ENCODE data around the gene STN1. TPM values are rescaled to one million over a fixed set of nuclear protein-coding genes. Genes with fewer than 3 reads are reported as not detected.

Gene STN1
- total RNA-seq, 1 experiment from 2014 or later, result 74.7 TPM

DNA sequence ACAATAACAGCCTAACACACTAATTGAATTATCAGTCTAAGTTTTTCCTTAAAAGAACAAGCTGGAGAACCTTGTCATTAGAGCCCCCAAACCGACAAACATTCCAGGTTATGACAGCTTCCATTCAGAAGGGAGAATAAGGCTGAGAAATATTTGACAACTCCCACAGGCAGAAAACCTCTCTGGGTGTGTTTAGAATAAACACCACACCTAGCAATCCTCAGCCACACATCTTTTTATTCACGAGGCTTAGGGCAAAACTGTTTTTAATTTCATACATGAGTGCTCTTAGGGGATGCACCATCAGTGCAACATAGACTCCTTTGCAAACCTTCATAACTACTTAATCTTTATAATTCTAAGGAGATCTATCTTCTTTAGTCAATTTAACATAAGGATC is 24.2 kb downstream of the STN1 start:
- Histone ChIP-seq H2AFZ (ENCODE audit: low read depth, low read length, poor library complexity, severe bottlenecking) (no peak overlapping the region), H3K4me3 (replicated peaks in 1 of 2; ENCODE audit: low read depth in 1 of 2, low read length in 2 of 2) (no peak overlapping the region), H3K9me2 (ENCODE audit: insufficient read depth) (no peaks in the 10 kb centered on the region), H3K36me3 (ENCODE audit: control insufficient read depth in 1 of 2, insufficient read depth in 2 of 2, low read length in 2 of 2) (peaks cover 2 to 20% of the 10 kb centered on the region in 2 experiments; a peak in 2 of 4 replicates), H3K4me2 (ENCODE audit: low read length) (peak overlapping the region; percentile 61), H3K27me3 (ENCODE audit: insufficient read depth, low read length) (no peaks in the 10 kb centered on the region), H4K20me1 (ENCODE audit: insufficient read depth) (no peaks in the 10 kb centered on the region), H3K9me3 (ENCODE audit: control insufficient read depth in 1 of 2, insufficient read depth in 1 of 2, low read depth in 1 of 2, low read length in 2 of 2) (no peaks in the 10 kb centered on the region), H3K27ac (ENCODE audit: low read depth, low read length) (peak overlapping the region; percentile 84), H3K9ac (ENCODE audit: low read length) (peak overlapping the region; percentile 34; the same call in 1 of the 2 replicates), H3K4me1 (ENCODE audit: control insufficient read depth in 1 of 2, insufficient read depth in 2 of 2, low read length in 2 of 2) (peaks cover 81 to 90% of the 10 kb centered on the region in 2 experiments), H3K79me2 (ENCODE audit: insufficient read depth, low read length) (no peaks in the 10 kb centered on the region)
- BruUV-seq (replicated peaks), result no TSS peak
- CTCF ChIA-PET, result interaction anchor here (0.6 kb wide), 1 partner anchor 381 kb away, joined by 3 read pairs; no protein-coding TSS in a partner anchor
- DNase-seq (ENCODE audit: low read depth, low spot score), result no peak
- no peak for ATAC-seq
- POLR2A ChIA-PET, result no interaction called here
- TF ChIP-seq TCF7L2 (IDR thresholded peaks at IDR 0.05; ENCODE audit: borderline replicate concordance, extremely low read depth, insufficient read depth, insufficient read length), result no peak
- no peak for TF ChIP-seq ZFX (IDR thresholded peaks at IDR 0.05)
- TF ChIP-seq SIN3A (IDR thresholded peaks at IDR 0.05; ENCODE audit: low read depth), result no peak
- TF ChIP-seq EZH2phosphoT487 (IDR thresholded peaks at IDR 0.05; ENCODE audit: borderline replicate concordance), result no peak
- TF ChIP-seq JUND (IDR thresholded peaks at IDR 0.05), result no peak
- intact Hi-C loops (cut with micrococcal nuclease), result loop anchor here (10.0 kb wide), 1 partner anchor 441 kb away; the partner anchor contains the start of gene ITPRIP
- RAD21 ChIA-PET (ENCODE audit: low non-redundant PET in 1 of 2, low total read pairs in 2 of 2, uncharacterized antibody in 2 of 2, unreplicated experiment in 2 of 2), result no interaction called here

DNA sequence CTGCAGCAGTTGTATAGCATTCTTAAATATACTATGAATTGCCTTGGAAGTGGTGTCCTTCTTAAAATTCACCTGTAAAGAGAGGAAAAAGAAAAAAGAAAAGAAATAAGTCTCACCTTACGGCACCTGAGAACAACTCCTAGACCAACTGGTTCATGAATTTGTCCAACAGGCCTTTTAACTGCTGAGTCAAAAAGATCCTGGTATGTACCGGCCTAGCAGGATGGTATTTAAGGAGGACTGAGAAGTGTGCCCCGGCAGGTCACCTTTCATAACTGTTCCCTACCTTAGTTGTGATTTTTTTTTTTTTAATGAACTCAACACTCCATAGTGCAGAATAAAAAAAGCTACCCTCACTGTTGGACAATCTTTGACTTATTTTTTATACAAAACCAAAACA is 25.8 kb downstream of the STN1 start:
- Histone ChIP-seq H3K4me1 (ENCODE audit: control insufficient read depth in 1 of 2, insufficient read depth in 2 of 2, low read length in 2 of 2) (peaks cover 78 to 90% of the 10 kb centered on the region in 2 experiments), H3K27ac (ENCODE audit: low read depth, low read length) (no peak overlapping the region), H4K20me1 (ENCODE audit: insufficient read depth) (no peaks in the 10 kb centered on the region), H3K9me2 (ENCODE audit: insufficient read depth) (no peaks in the 10 kb centered on the region), H3K4me3 (replicated peaks in 1 of 2; ENCODE audit: low read depth in 1 of 2, low read length in 2 of 2) (no peak overlapping the region), H3K4me2 (ENCODE audit: low read length) (no peak overlapping the region), H3K9me3 (ENCODE audit: control insufficient read depth in 1 of 2, insufficient read depth in 1 of 2, low read depth in 1 of 2, low read length in 2 of 2) (no peaks in the 10 kb centered on the region), H3K79me2 (ENCODE audit: insufficient read depth, low read length) (no peaks in the 10 kb centered on the region), H2AFZ (ENCODE audit: low read depth, low read length, poor library complexity, severe bottlenecking) (no peak overlapping the region), H3K9ac (ENCODE audit: low read length) (no peak overlapping the region), H3K36me3 (ENCODE audit: control insufficient read depth in 1 of 2, insufficient read depth in 2 of 2, low read length in 2 of 2) (peaks cover 8 to 20% of the 10 kb centered on the region in 2 experiments; a peak in 3 of 4 replicates), H3K27me3 (ENCODE audit: insufficient read depth, low read length) (no peaks in the 10 kb centered on the region)
- TF ChIP-seq, protein P1, sequence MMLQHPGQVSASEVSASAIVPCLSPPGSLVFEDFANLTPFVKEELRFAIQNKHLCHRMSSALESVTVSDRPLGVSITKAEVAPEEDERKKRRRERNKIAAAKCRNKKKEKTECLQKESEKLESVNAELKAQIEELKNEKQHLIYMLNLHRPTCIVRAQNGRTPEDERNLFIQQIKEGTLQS (IDR thresholded peaks at IDR 0.05), result no peak
- no peak for TF ChIP-seq EZH2phosphoT487 (IDR thresholded peaks at IDR 0.05; ENCODE audit: borderline replicate concordance)
- TF ChIP-seq, protein P2, sequence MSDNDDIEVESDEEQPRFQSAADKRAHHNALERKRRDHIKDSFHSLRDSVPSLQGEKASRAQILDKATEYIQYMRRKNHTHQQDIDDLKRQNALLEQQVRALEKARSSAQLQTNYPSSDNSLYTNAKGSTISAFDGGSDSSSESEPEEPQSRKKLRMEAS (IDR thresholded peaks at IDR 0.05), result no peak
- TF ChIP-seq, protein P3, sequence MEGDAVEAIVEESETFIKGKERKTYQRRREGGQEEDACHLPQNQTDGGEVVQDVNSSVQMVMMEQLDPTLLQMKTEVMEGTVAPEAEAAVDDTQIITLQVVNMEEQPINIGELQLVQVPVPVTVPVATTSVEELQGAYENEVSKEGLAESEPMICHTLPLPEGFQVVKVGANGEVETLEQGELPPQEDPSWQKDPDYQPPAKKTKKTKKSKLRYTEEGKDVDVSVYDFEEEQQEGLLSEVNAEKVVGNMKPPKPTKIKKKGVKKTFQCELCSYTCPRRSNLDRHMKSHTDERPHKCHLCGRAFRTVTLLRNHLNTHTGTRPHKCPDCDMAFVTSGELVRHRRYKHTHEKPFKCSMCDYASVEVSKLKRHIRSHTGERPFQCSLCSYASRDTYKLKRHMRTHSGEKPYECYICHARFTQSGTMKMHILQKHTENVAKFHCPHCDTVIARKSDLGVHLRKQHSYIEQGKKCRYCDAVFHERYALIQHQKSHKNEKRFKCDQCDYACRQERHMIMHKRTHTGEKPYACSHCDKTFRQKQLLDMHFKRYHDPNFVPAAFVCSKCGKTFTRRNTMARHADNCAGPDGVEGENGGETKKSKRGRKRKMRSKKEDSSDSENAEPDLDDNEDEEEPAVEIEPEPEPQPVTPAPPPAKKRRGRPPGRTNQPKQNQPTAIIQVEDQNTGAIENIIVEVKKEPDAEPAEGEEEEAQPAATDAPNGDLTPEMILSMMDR (IDR thresholded peaks at IDR 0.05 in 2 of 3, conservative IDR thresholded peaks at IDR 0.05 in 1 of 3; ENCODE audit: borderline replicate concordance in 1 of 3, insufficient read depth in 1 of 3, low read depth in 2 of 3, low read length in 2 of 3), result no peak
- no peak for TF ChIP-seq POLR2AphosphoS5 (IDR thresholded peaks at IDR 0.05; ENCODE audit: low read depth, low read length)
- TF ChIP-seq SRF (IDR thresholded peaks at IDR 0.05; ENCODE audit: low read depth), result no peak
- TF ChIP-seq ZFX (IDR thresholded peaks at IDR 0.05), result no peak
- TF ChIP-seq SIN3A (IDR thresholded peaks at IDR 0.05; ENCODE audit: low read depth), result no peak
- TF ChIP-seq ELF1 (IDR thresholded peaks at IDR 0.05; ENCODE audit: borderline replicate concordance, low read depth), result no peak
- TF ChIP-seq, protein P4, sequence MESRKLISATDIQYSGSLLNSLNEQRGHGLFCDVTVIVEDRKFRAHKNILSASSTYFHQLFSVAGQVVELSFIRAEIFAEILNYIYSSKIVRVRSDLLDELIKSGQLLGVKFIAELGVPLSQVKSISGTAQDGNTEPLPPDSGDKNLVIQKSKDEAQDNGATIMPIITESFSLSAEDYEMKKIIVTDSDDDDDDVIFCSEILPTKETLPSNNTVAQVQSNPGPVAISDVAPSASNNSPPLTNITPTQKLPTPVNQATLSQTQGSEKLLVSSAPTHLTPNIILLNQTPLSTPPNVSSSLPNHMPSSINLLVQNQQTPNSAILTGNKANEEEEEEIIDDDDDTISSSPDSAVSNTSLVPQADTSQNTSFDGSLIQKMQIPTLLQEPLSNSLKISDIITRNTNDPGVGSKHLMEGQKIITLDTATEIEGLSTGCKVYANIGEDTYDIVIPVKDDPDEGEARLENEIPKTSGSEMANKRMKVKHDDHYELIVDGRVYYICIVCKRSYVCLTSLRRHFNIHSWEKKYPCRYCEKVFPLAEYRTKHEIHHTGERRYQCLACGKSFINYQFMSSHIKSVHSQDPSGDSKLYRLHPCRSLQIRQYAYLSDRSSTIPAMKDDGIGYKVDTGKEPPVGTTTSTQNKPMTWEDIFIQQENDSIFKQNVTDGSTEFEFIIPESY (IDR thresholded peaks at IDR 0.05; ENCODE audit: extremely low read depth, insufficient replicate concordance, low read length), result no peak
- TF ChIP-seq CEBPB (IDR thresholded peaks at IDR 0.05; ENCODE audit: low read depth), result no peak
- CTCF ChIA-PET, result interaction anchor here (0.8 kb wide), 1 partner anchor 122 kb away, joined by 3 read pairs; no protein-coding TSS in a partner anchor
- RAD21 ChIA-PET (ENCODE audit: low non-redundant PET in 1 of 2, low total read pairs in 2 of 2, uncharacterized antibody in 2 of 2, unreplicated experiment in 2 of 2), result interaction anchor here in 1 of 2 experiments (0.6 kb wide), 1 partner anchor 146 kb away, joined by 3 read pairs; no protein-coding TSS in a partner anchor
- no TSS peak for BruUV-seq (replicated peaks)
- intact Hi-C loops (cut with micrococcal nuclease), result loop anchor here (10.0 kb wide), 1 partner anchor 443 kb away; the partner anchor contains the start of gene ITPRIP
- no peak for DNase-seq (ENCODE audit: low read depth, low spot score)
- POLR2A ChIA-PET, result no interaction called here
- no peak for ATAC-seq
